HG03457 (cell line): ENCODE results near the gene SLC25A4.
"Not testable (repeated sequence)": the region's sequence is repeated elsewhere in the genome, so short reads cannot be mapped to it uniquely, and the experiment has no call there.

Source experiments
- ATAC-seq: cut with Tn5 transposase; IDR thresholded peaks from one replicate; pipeline ENCODE4 v1.9.1; 2021; ENCODE audit warnings: moderate number of reproducible peaks; ENCODE audit not compliant: unreplicated experiment

Gene SLC25A4

GRCh38 chr4:185171373-185172071 is 28.5 kb downstream of the SLC25A4 start:
- ATAC-seq = peak; percentile 54

- ATAC-seq = no peak
Observed at GRCh38 chr4:185179488-185179887, 36.4 kb downstream of the SLC25A4 start.

GRCh38 chr4:185182239-185182638 is 39.2 kb downstream of the SLC25A4 start:
- no peak for ATAC-seq

GRCh38 chr4:185183622-185184281 is 40.7 kb downstream of the SLC25A4 start:
- no peak for ATAC-seq

GRCh38 chr4:185186769-185187168 is 43.7 kb downstream of the SLC25A4 start:
- no peak for ATAC-seq

- ATAC-seq = no peak
Observed at GRCh38 chr4:185189606-185190305, 46.7 kb downstream of the SLC25A4 start.

GRCh38 chr4:185190306-185190856 is 47.3 kb downstream of the SLC25A4 start:
- no peak for ATAC-seq

GRCh38 chr4:185192059-185192458 is 49.0 kb downstream of the SLC25A4 start:
- ATAC-seq = peak; percentile 88

- no peak for ATAC-seq
Observed at GRCh38 chr4:185194924-185195888, 52.1 kb downstream of the SLC25A4 start.

GRCh38 chr4:185196437-185196836 is 53.4 kb downstream of the SLC25A4 start:
- ATAC-seq = no peak

- ATAC-seq = not testable (repeated sequence)
Observed at GRCh38 chr4:185198189-185198588, 55.1 kb downstream of the SLC25A4 start.
